C4-2B (cell line): ENCODE results near the gene PPP2R3B.

Experiments
- H3K27ac ChIP-seq: fragments of 450-650 bp; 2 replicates; pipeline ENCODE4 v1.5.1; 2017
- CTCF ChIP-seq: fragments of 450-650 bp; conservative IDR thresholded peaks from 2 replicates; pipeline ENCODE4 v1.5.1; 2017; ENCODE audit warnings: mild to moderate bottlenecking
- ZFX ChIP-seq: fragments of 450-650 bp; IDR thresholded peaks from 2 replicates; pipeline ENCODE4 v1.6.1; 2017

The PPP2R3B gene

DNA sequence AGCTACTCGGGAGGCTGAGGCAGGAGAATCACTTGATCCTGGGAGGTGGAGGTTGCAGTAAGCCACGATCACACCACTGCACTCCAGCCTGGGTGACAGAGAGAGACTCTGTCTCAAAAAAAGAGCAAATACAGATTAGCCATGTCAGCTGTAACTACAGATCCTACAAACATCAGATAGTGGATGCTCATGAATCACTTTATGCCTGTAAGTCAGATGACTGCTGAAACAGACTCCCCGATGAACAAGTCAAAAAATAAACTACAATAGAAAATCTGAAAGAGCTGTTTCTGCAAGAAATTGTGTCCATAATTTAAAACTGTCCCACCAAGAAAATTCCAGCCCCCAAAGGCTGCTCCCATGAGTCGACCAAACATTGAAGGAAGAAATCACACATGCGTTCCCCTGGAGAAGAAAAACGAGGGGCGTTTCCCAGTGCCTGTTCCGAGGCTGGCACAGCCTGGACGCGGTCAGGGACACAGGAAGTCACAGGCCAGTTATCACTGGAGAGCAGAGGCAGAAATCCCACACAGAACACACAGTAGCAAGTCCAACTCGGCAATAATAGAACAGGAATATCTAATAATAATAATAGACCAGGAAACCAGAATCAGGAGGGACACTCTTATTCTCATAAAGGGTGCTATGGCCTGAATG lies 38.1 kb downstream of the PPP2R3B start:
- H3K27ac ChIP-seq = no peak overlapping the region

GRCh38 chrX:347351-348117 lies 39.2 kb downstream of the PPP2R3B start:
- TF ChIP-seq CTCF = no peak
- no peak for TF ChIP-seq ZFX
- no peak overlapping the region for H3K27ac ChIP-seq

More for the DNA sequence above, 38.1 kb downstream of the PPP2R3B start:
- no peak for TF ChIP-seq ZFX
- no peak for TF ChIP-seq CTCF

- no peak for TF ChIP-seq ZFX
- no peak for TF ChIP-seq CTCF
- H3K27ac ChIP-seq = no peak overlapping the region
Observed at GRCh38 chrX:346034-346813, 40.5 kb downstream of the PPP2R3B start.

DNA sequence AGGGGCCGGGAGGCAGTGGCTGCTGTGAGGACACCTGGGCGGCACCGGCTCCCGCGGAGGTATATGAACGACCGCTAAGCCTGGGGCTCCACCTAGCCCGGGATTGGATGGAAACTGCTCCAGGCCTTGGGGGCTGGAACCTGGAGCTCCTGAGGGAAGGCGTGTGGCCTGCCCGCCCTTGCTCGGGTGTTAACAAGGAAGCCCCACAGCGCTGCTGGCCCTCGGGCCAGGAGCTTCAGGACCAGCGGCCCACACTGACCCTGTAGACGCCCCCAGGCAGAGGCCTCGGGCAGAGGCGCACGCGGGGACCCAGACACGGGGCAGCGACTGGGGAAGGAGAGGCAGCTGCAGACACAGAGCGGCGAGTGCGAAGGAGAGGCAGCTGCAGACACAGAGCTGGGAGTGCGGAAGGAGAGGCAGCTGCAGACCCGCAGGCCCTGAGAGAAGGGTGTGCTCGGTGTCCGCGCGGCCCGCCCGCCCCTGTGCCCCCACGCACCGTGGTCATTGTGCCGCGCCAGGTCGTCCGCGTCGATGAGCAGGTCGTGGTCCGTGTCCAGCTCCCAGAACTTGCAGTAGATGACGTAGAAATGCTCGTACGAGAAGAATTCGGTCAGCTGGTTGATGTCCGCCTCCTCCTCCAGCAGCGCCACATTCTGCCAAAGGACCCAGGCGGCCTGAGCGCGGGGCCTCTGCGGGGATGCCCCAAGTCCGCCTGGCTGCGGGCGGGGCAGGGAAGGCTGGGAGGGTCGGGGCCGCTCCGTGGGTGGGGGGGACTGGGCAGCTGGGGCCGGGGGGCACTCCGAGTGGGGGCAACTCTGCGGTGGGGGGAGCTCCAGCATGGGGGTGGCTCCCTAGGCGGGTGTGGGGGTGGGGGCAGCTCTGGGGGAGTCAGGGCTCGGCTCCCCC lies 41.4 kb downstream of the PPP2R3B start:
- TF ChIP-seq ZFX (no peak), CTCF (no peak)
- no peak overlapping the region for H3K27ac ChIP-seq

DNA sequence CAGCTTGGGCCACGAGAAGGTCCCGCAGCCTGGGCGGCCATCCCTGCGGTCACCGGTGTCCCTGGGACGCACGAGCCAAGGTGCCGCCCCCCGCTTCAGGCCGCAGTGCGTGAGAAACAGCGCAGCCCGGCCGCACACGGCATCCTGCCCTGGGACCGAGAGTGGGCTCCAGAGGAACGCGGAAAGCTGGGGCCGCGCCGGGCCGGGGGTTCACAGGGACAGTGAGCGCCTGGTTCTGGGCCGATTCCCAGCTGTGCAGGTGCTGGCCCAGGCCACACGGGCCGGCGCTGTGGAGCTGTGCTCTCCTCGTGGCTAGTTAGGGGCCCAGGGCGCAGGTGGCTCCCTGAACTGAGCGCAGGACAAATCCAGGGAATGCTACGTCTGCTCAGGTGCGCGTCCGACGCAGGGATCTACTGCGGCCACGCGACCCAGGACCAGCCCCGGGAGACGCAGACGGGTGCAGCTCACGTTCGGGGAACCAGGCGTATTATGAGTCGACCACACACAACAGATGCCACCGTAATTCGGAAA lies 42.3 kb downstream of the PPP2R3B start:
- no peak overlapping the region for H3K27ac ChIP-seq
- TF ChIP-seq ZFX = no peak
- TF ChIP-seq CTCF = no peak

DNA sequence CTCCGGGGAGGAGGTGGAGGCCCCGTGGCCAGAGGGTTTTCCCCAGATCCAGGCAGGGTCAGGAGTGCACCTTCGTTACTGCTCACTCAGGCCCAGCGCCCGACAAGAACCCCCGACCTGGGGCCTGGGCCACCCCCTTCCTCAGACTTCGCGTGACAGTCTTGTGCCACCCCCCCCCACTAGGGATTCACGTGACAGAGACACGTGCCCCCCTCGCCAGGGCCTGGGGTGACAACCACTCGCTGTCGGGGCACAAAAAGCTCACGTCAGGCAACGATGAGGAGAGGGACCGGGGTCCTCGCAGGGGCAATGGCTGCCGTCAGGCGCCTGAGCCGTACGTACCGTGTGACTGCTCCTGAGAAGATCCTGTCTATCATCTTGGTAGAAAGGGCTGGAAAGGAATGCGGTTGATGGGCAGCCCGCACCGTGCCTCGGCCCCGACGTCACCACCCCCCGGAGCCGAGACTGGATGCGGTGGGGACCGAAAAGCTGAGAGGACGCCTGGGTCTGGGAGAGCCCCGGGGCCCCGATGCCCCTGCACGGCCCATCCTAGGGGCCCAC lies 45.1 kb downstream of the PPP2R3B start:
- TF ChIP-seq ZFX (no peak), CTCF (no peak)
- H3K27ac ChIP-seq = no peak overlapping the region
